HL-60/S4 (cell line): Measurements from ENCODE around the gene GRIN1.

Source experiments
- in situ Hi-C: fragments of 300-500 bp; cut with MboI; formaldehyde crosslinking; loops from 2 replicates; pipeline ENCODE4 v1.14.3; 2022; ENCODE audit warnings: low sequenced_read_pairs

Gene GRIN1

DNA sequence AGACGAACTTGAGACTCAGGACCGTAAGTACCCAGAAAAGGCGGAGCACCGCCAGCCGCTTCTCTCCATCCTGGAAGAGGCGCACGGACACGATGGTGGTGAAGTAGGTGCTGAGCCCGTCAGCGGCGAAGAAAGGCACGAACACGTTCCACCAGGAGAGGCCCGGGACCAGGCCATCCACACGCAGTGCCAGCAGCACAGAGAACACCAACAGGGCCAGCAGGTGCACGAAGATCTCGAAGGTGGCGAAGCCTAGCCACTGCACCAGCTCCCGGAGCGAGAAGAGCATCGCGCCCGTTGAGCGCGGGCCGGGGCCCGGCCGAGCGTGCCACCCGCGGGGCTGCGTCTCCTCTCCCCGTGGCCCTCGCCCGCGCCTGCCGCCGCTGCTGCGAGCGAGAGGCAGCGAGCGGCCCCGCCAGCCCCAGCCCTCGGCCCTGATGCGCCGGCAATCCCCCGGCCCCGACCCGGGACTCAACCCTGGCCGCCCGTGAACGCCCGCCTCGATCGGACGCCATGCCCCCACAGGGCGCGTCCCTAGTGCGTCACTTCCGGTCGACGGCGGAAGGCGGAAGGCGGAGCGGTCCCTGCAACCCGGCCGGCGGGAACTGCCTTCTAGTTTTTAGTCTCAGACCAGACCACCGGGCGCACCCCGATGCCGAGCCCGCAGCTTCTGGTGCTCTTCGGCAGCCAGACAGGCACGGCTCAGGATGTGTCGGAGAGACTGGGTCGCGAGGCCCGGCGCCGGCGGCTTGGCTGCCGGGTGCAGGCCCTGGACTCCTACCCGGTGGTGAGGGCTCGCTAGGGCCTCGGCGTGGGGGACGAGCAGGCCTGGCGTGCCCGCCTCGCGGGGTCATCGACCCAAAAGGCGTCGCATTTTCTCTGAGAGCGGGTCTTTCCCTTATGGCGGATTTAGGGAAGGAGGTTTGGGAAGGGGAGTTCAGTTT lies 66.4 kb downstream of the GRIN1 start, which contains the start of the genes NDOR1 and TMEM203:
NDOR1 (plus strand) TSS at position 575 of the 944 bp plus-strand sequence; CDS start at position 653, 78 bp downstream.
TMEM203 (minus strand) TSS at position 523 of the 944 bp plus-strand sequence; CDS start at position 289, 234 bp downstream.
- in situ Hi-C loops: loop anchor here (25.0 kb wide), 1 partner anchor 418 kb away; the partner anchor contains the start of genes CCDC183 and TMEM141

DNA sequence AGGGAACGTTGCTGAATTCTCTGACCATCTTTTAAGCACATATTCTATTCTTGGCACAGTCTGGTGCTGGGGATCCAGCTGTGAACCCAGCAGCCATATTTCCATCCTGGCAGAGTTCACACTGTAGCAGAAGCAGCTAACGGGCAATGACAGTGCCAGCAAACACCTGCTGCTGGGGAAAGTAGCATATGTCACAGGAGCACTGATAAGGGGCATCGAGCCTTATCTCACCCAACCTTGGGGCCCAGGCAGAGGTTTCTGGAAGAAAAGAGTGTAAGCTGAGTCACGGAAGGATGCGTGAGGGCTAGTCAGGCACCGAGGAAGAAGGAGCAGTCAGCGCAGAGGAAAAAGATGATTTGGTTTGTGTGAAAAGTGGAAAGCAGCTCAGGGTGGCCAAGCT lies 67.6 kb downstream of the GRIN1 start:
- in situ Hi-C loops: loop anchor here (25.0 kb wide), 1 partner anchor 419 kb away; the partner anchor contains the start of genes CCDC183 and TMEM141

DNA sequence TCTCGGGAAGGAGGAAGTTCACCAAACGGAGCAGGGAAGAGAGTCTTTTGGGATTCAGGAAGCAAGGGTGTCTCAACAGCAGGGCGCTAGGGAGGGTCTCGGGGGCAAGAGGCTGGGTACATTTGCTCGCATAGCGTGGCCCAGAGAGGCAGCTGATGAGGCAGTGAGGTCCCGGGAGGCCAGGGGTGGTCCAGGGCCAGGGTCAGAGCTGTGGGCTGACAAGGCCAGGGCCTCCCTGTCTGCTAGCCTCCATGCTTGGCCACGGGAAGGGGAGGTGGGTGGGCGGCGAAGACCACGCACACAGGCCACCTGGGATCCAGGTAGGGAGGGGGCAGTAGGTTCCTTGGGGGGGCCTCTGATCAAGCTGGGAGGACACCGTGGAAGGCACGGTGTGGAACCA lies 72.6 kb downstream of the GRIN1 start:
- in situ Hi-C loops: loop anchor here (25.0 kb wide), 1 partner anchor 424 kb away; the partner anchor contains the start of genes CCDC183 and TMEM141

DNA sequence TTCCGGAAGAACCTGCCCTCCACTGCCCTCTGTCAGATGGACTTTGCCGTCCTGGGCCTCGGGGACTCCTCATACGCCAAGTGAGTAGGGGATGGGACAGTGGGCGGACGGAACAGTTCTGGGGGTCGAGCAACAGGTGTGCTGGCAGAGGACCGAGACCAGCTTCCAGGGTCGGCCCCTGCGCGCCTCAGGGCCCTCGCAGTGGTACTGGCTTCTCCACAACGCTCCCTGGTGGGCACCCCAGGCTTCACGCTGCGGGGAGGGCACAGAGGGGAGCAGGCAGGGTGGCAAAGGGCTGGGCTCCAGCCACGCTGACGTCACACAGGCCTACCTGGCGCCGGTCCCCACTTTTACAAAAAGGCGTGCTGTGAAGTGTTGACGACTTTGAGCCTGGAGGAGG lies 73.6 kb downstream of the GRIN1 start:
- in situ Hi-C loops: loop anchor here (25.0 kb wide), 1 partner anchor 425 kb away; the partner anchor contains the start of genes CCDC183 and TMEM141

DNA sequence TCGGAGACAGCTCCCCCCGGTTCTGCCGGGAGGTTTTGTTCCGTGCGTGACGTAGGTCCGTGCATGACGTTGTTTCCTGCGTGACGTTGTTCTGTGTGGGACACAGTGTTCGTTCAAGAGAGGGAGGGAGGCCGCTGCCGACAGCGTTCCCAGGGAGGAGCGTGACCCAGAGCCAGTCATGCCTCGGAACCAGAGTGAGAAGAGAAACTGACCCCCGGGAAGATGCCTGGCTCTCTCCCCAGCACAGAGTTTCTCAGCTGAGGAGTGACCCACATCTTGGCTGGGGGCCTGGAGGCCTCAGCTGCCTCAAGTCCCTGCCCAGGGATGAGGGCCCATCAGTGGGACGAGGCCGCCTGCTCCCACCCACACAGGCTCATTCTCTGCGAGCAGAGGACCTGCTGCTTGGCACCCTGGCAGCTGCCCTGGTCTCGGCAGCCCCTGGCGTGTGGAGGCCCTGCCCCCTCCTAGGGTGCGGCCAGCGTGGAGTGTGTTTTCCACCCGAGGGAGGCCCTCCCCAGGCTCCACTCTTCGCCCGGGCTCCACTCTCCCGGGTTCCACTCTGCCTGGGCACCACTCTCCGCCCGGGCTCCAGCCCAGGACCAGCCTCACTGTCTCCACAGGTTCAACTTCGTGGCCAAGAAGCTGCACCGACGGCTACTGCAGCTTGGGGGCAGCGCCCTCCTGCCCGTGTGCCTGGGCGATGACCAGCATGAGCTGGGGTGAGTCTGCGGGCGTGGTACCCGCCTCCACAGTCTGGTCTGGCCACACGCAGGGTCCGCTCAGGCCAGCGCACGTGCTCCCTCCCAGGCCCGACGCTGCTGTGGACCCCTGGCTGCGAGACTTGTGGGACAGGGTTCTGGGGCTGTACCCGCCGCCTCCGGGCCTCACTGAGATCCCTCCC lies 74.5 kb downstream of the GRIN1 start:
- in situ Hi-C loops: loop anchor here (25.0 kb wide), 1 partner anchor 426 kb away; the partner anchor contains the start of genes CCDC183 and TMEM141

DNA sequence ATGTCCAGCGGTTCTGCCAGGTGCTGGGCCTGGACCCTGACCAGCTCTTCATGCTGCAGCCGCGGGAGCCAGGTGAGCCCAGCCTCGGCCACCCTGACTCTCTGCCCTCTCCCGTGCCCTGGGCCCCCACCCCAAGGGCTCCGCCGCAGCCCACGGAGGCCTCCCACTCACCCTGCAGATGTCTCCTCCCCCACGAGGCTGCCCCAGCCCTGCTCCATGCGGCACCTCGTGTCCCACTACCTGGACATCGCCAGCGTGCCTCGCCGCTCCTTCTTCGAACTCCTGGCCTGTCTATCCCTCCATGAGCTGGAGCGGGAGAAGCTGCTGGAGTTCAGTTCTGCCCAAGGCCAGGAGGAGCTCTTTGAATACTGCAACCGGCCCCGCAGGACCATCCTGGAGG lies 75.7 kb downstream of the GRIN1 start:
- in situ Hi-C loops: loop anchor here (25.0 kb wide), 1 partner anchor 427 kb away; the partner anchor contains the start of genes CCDC183 and TMEM141

DNA sequence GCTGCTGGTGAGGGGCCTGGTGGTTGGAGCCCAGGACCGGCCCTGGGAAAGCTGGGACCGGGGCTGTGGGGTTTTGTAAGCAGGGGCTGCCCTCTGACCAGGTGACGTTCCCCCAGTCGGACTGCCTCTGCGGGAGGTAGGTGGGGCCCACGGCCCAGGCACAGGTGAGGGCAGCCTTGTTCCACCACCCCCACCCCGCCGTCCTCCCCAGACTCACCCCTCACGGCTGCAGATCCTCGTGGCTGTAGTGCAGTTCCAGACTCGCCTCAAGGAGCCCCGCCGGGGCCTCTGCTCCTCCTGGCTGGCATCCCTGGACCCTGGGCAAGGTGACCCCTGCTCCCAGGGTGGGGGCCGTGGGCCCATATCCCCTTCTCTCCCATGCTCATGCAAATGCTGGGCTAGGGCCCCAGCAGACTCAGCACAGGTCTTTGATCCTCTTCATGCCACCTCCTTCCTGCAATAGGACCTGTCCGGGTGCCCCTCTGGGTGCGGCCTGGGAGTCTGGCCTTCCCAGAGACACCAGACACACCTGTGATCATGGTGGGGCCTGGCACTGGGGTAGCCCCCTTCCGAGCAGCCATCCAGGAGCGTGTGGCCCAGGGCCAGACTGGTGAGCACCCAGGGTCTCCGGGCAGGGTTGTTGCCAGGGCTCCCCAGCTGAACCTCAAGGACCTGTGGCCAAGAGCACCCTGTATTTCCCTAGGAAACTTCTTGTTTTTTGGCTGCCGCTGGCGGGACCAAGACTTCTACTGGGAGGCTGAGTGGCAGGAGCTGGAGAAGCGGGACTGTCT lies 76.4 kb downstream of the GRIN1 start:
- in situ Hi-C loops: loop anchor here (25.0 kb wide), 1 partner anchor 428 kb away; the partner anchor contains the start of genes CCDC183 and TMEM141

DNA sequence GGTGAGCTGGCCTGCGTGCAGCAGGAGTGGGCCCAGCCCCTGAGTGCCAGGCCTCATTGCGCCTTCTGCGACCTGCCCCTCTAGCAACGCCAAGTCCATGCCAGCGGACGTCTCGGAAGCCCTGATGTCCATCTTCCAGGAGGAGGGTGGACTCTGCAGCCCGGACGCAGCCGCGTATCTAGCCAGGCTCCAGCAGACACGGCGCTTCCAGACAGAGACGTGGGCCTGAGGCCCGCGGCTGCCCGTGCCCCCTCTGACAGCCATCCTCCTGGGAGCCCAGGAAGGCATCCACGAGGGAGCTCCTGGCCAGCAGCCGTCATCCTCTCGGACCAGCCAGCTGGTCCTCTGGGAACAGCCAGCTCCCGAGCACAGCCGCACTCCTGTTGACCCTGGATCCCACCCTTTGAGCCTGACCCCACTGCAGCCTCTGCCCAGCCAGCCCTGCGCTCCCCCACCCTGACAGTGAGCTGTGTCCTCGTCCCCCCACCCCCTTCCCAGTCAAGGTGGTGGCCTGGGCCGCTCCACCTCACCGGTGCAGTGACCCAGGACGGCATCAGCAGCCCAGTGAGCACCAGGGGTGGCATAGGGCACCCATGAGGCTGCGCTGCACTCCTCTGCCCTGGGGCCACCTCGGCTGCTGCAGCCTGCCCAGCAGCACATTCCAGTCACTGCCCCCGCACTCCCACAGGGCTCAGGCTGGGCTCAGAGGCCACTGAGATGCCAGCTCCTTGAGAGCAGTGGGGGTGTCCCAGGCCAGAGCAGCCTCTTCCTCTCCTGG lies 77.4 kb downstream of the GRIN1 start:
- in situ Hi-C loops: loop anchor here (25.0 kb wide), 1 partner anchor 429 kb away; the partner anchor contains the start of genes CCDC183 and TMEM141

DNA sequence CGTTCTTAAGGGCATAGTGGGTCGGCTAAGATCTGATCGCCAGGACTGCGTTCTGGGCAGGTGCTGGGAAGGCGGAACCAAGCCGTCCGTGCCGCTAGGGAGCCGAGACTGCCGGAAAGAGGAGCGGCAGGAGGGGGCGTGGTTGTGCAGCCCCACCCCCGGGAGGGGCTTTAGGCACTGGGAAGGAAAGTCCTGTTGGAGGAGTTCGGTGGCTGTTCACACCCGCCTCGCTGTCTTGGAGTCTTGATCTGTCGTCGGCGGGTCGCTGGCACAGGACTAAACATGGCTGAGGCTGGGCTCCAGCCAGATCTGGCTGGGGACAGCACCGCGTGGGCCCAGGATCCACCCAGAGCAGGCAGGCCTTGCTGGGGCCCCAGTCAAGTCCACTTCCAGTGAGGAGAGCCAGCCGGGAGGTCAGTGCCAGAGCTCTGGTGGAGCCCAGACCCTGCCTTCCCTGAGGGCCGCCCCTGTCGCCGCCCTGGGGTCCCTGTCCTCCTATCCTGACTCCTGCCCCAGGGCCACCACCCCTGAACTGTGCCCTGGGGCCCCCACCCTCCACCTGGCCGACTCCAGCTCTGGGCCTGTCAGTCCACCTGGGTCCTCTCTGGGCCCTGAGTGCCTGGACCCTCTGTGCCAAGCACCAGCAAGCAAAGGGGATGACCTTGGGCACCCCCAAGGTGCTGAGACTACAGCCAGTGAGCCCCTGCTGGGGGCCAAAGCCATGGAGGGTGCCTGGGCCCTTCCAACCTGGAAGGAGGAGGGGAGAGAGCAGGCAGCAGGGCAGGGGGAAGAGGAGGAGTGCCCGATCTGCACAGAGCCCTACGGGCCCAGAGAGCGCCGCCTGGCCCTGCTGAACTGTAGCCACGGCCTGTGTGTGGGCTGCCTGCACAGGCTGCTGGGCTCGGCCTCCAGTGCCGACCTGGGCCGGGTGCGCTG lies 78.6 kb downstream of the GRIN1 start:
- in situ Hi-C loops: loop anchor here (25.0 kb wide), 1 partner anchor 430 kb away; the partner anchor contains the start of genes CCDC183 and TMEM141

DNA sequence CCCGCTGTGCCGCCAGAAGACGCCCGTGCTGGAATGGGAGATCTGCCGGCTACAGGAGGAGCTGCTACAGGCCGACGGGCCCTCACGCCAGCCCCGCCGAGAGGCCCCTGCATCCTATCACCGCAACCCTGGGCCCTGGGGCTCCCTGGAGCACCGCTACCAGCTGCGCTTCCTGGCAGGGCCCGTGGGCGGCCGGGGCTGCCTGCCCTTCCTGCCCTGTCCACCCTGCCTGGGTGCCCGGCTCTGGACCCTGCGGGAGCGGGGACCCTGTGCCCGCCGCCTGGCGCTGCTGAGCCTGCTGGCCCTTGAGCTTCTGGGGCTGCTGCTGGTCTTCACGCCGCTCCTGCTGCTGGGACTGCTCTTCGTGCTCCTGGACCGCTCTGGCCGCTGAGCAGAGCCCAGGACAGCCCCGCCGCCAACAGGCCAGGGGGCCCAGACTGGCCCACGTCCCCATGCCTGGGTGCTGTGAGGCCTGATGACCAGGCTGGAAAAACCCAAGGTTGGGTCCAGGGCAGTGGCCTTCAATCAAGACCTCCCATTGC lies 79.3 kb downstream of the GRIN1 start:
- in situ Hi-C loops: loop anchor here (25.0 kb wide), 1 partner anchor 431 kb away; the partner anchor contains the start of genes CCDC183 and TMEM141
